Hepatocyte (in vitro differentiated cells): ENCODE results near the gene LMLN. TPM values are rescaled to one million over a fixed set of nuclear protein-coding genes. Genes with fewer than 3 reads are reported as not detected.
A peak's percentile ranks its signal among the peaks of the same experiment; 100 is the strongest.

Experiments used
- DNase-seq: peaks from one replicate; pipeline ENCODE4 v3.0.0-alpha.2; 2016; ENCODE audit warnings: low spot score
- H2AFZ ChIP-seq: fragments of 200-600 bp; sonication (generic); 2 replicates; pipeline ENCODE4 v1.6.0; 2016; ENCODE audit warnings: antibody characterized with exemption, mild to moderate bottlenecking
- H3K27ac ChIP-seq: fragments of 200-600 bp; sonication (generic); 2 replicates; pipeline ENCODE4 v1.5.1; 2016; ENCODE audit warnings: mild to moderate bottlenecking
- H3K27me3 ChIP-seq: fragments of 200-600 bp; sonication (generic); 2 replicates; pipeline ENCODE4 v1.6.1; 2016
- H3K36me3 ChIP-seq: fragments of 200-600 bp; sonication (generic); replicated peaks from 2 replicates; pipeline ENCODE4 v1.5.1; 2016; ENCODE audit warnings: low read depth; ENCODE audit not compliant: insufficient read depth
- H3K4me1 ChIP-seq: fragments of 200-600 bp; sonication (generic); 2 replicates; pipeline ENCODE4 v1.5.1; 2016; ENCODE audit warnings: mild to moderate bottlenecking, moderate library complexity; ENCODE audit not compliant: insufficient read depth
- H3K4me2 ChIP-seq: fragments of 200-600 bp; sonication (generic); 2 replicates; pipeline ENCODE4 v1.6.0; 2016
- H3K4me3 ChIP-seq: fragments of 200-600 bp; sonication (generic); 2 replicates; pipeline ENCODE4 v1.5.1; 2016; ENCODE audit warnings: mild to moderate bottlenecking
- H3K79me2 ChIP-seq: fragments of 200-600 bp; sonication (generic); 2 replicates; pipeline ENCODE4 v1.6.0; 2017; ENCODE audit warnings: mild to moderate bottlenecking
- H3K9me2 ChIP-seq: fragments of 200-600 bp; sonication (generic); replicated peaks from 2 replicates; pipeline ENCODE4 v1.6.0; 2017; ENCODE audit warnings: mild to moderate bottlenecking; ENCODE audit not compliant: insufficient read depth
- H3K9me3 ChIP-seq: fragments of 200-600 bp; sonication (generic); 2 replicates; pipeline ENCODE4 v1.5.1; 2016; ENCODE audit warnings: low read depth, mild to moderate bottlenecking
- H4K20me1 ChIP-seq: fragments of 200-600 bp; sonication (generic); 2 replicates; pipeline ENCODE4 v1.6.0; 2016; ENCODE audit warnings: mild to moderate bottlenecking; ENCODE audit not compliant: insufficient read depth, poor library complexity, severe bottlenecking
- EZH2 ChIP-seq: fragments of 200-600 bp; sonication (generic); IDR thresholded peaks from 2 replicates; pipeline ENCODE4 v1.6.1; 2016; ENCODE audit warnings: antibody characterized with exemption, mild to moderate bottlenecking, borderline replicate concordance
- EZH2phosphoT487 ChIP-seq: fragments of 200-600 bp; sonication (generic); IDR thresholded peaks from one replicate; pipeline ENCODE4 v1.6.1; 2018; ENCODE audit warnings: antibody characterized with exemption, mild to moderate bottlenecking, low read depth, moderate library complexity; ENCODE audit not compliant: unreplicated experiment, severe bottlenecking
- WGBS: methylation state at CpG from one replicate; pipeline ENCODE4 v1.1.6; 2016; ENCODE audit warnings: low lambda C conversion rate; ENCODE audit errors: missing lambda C conversion rate; 5-methylcytosine and 5-hydroxymethylcytosine counted together
- polyA plus RNA-seq: library from polyadenylated mRNA; unstranded; fragments of >200 nt; fragmentation: Nextera tagmentation; extraction: Ambion mirVana; gene quantifications from 2 replicates; pipeline ENCODE4 v1.2.1, GENCODE V29; 2016
- total RNA-seq: library from RNA; depleted of rRNA; stranded (reverse); fragments of >200 nt; gene quantifications from 2 replicates; pipeline ENCODE4 v1.2.3, GENCODE V29; 2014
- TF ChIP-seq, protein P1 (sequence below): fragments of 200-600 bp; sonication (generic); IDR thresholded peaks from 2 replicates; pipeline ENCODE4 v1.5.1; 2016; ENCODE audit warnings: antibody characterized with exemption, mild to moderate bottlenecking; ENCODE audit not compliant: poor library complexity

Gene LMLN
- total and polyA plus RNA-seq, 2 experiments from 2014 or later = 1.4 to 2.6 TPM

DNA sequence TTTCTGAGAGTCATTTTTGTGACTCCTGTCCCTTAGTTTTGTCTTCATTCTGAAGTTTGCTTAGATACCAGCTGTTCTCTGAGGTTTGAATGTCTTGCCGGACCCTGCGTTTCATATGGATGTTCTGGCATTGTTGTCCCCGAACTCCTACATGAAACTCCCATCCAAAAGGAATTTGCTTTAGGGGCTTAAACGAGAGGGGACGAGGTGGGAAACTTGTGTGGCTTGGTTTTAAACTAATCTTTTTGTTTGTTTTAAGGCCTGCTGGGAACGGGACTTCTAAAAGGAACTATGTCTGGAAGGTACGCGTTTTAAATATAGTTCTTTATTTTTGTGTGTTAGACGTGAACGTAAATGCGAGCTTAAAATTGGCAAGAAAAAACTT, 9.3 kb upstream of the LMLN start:
- peak overlapping the region; percentile 94 for H3K4me2 ChIP-seq
- peak overlapping the region; percentile 91 for H3K4me3 ChIP-seq
- no peaks in the 10 kb centered on the region for H3K9me3 ChIP-seq
- H2AFZ ChIP-seq = peak overlapping the region; percentile 29
- H3K27ac ChIP-seq = peak overlapping the region; percentile 82
- no peak for TF ChIP-seq EZH2
- TF ChIP-seq, protein P1, sequence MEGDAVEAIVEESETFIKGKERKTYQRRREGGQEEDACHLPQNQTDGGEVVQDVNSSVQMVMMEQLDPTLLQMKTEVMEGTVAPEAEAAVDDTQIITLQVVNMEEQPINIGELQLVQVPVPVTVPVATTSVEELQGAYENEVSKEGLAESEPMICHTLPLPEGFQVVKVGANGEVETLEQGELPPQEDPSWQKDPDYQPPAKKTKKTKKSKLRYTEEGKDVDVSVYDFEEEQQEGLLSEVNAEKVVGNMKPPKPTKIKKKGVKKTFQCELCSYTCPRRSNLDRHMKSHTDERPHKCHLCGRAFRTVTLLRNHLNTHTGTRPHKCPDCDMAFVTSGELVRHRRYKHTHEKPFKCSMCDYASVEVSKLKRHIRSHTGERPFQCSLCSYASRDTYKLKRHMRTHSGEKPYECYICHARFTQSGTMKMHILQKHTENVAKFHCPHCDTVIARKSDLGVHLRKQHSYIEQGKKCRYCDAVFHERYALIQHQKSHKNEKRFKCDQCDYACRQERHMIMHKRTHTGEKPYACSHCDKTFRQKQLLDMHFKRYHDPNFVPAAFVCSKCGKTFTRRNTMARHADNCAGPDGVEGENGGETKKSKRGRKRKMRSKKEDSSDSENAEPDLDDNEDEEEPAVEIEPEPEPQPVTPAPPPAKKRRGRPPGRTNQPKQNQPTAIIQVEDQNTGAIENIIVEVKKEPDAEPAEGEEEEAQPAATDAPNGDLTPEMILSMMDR = no peak
- no peak for TF ChIP-seq EZH2phosphoT487
- peaks cover 27% of the 10 kb centered on the region for H3K4me1 ChIP-seq
- H3K36me3 ChIP-seq = peaks cover 6% of the 10 kb centered on the region
- 0% methylated on average over 11 of the region's 11 CpGs for WGBS
- peaks cover 47% of the 10 kb centered on the region for H4K20me1 ChIP-seq
- no peaks in the 10 kb centered on the region for H3K27me3 ChIP-seq
- H3K9me2 ChIP-seq = no peaks in the 10 kb centered on the region
- no peak for DNase-seq
- peaks cover 43% of the 10 kb centered on the region for H3K79me2 ChIP-seq

DNA sequence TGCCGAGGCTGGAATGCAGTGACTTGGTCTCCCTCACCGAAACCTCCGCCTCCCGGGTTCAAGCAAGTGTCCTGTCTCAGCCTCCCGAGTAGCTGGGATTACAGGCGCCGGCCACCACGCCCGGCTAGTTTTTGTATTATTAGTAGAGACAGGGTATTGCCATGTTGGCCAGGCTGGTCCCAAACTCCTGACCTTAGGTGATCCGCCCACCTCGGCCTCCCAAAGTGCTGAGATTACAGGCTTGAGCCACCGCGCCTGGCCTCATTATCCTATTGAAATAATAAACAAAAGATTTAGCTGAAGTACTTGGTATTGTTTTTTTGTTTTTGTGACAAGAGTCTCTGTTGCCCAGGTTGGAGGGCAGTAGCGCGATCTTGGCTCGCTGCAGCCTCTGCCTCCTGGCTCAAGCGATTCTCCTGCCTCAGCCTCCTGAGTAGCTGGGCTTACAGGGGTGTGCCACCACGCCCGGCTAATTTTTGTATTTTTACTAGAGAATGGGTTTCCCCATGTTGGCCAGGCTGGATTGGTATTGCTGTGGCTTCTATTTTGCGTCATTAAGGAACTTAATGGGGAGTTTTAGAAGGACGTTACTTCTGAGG, 8.5 kb upstream of the LMLN start:
- 81% methylated on average over 21 of the region's 21 CpGs for WGBS
- Histone ChIP-seq H3K79me2 (peaks cover 43% of the 10 kb centered on the region), H3K9me3 (no peaks in the 10 kb centered on the region), H3K4me1 (peaks cover 27% of the 10 kb centered on the region), H3K9me2 (no peaks in the 10 kb centered on the region), H3K4me2 (peak overlapping the region; percentile 94), H3K27ac (peak overlapping the region; percentile 82), H3K36me3 (peaks cover 6% of the 10 kb centered on the region), H3K4me3 (peak overlapping the region; percentile 91), H4K20me1 (peaks cover 47% of the 10 kb centered on the region), H2AFZ (no peak overlapping the region), H3K27me3 (no peaks in the 10 kb centered on the region)
- TF ChIP-seq EZH2phosphoT487 (no peak), EZH2 (no peak)
- TF ChIP-seq, protein P1 = no peak
- no peak for DNase-seq

DNA sequence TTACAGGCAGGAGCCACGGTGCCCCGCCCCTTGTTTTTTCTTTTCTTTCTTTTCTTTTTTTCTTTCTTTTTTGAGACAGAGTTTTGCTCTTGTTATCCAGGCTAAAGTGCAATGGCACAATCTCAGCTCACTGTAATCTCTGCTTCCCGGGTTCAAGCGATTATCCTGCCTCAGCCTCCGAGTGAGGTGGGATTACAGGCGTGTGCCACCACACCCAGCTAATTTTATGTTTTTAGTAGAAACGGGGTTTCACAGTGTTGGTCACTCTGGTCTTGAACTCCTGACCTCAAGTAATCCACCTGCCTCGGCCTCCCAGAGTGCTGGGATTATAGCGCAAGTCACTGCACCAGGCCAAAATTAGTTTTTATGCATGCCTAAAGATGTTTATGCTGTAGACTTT, 7.6 kb upstream of the LMLN start:
- H3K9me2 ChIP-seq = no peaks in the 10 kb centered on the region
- peaks cover 27% of the 10 kb centered on the region for H3K4me1 ChIP-seq
- H4K20me1 ChIP-seq = peaks cover 47% of the 10 kb centered on the region
- H3K79me2 ChIP-seq = peaks cover 43% of the 10 kb centered on the region
- no peak for DNase-seq
- H3K27me3 ChIP-seq = no peaks in the 10 kb centered on the region
- H3K4me2 ChIP-seq = peak overlapping the region; percentile 94
- H3K36me3 ChIP-seq = peaks cover 6% of the 10 kb centered on the region
- H3K27ac ChIP-seq = peak overlapping the region; percentile 17
- no peaks in the 10 kb centered on the region for H3K9me3 ChIP-seq
- H3K4me3 ChIP-seq = no peak overlapping the region
- TF ChIP-seq, protein P1 = no peak
- TF ChIP-seq EZH2 = no peak
- TF ChIP-seq EZH2phosphoT487 = no peak
- WGBS = 89% methylated on average over 9 of the region's 9 CpGs
- no peak overlapping the region for H2AFZ ChIP-seq
